ENCODE measurements around the gene CFAP119.

- no peak for TF ChIP-seq GATA2 (IDR thresholded peaks at IDR 0.05; ENCODE audit: low read depth, low read length)
- TF ChIP-seq GATA3 (IDR thresholded peaks at IDR 0.05; ENCODE audit: low read depth, low read length) = no peak
Measured at GRCh38 chr16:30777591-30778297, 15.9 kb upstream of the CFAP119 start.
